Measurements from ENCODE around the gene RGS11.

RGS11 gene

GRCh38 chr16:301950-302349 is 26.2 kb upstream of the RGS11 start:
- DNase-seq (ENCODE audit: insufficient read length, low spot score) = no peak
- FAIRE-seq = no peak
- TF ChIP-seq PAX5 (IDR thresholded peaks at IDR 0.05; ENCODE audit: insufficient read depth, low read length, severe bottlenecking) = no peak
- no peak for TF ChIP-seq TAF1 (IDR thresholded peaks at IDR 0.05; ENCODE audit: low read depth, low read length)
- TF ChIP-seq SPI1 (IDR thresholded peaks at IDR 0.05; ENCODE audit: low read depth, low read length) = no peak
- no peak for TF ChIP-seq POLR2AphosphoS5 (IDR thresholded peaks at IDR 0.05; ENCODE audit: low read depth, low read length)
- TF ChIP-seq POU2F2 (IDR thresholded peaks at IDR 0.05; ENCODE audit: low read depth, low read length) = no peak
- TF ChIP-seq POLR2A (IDR thresholded peaks at IDR 0.05; ENCODE audit: low read depth, low read length) = no peak

GRCh38 chr16:301235-301634 is 25.5 kb upstream of the RGS11 start:
- no peak for DNase-seq (ENCODE audit: insufficient read length, low spot score)
- TF ChIP-seq POU2F2 (IDR thresholded peaks at IDR 0.05; ENCODE audit: low read depth, low read length) (no peak), TAF1 (IDR thresholded peaks at IDR 0.05; ENCODE audit: low read depth, low read length) (no peak), SPI1 (IDR thresholded peaks at IDR 0.05; ENCODE audit: low read depth, low read length) (no peak), PAX5 (IDR thresholded peaks at IDR 0.05; ENCODE audit: insufficient read depth, low read length, severe bottlenecking) (no peak)
- FAIRE-seq = no peak

GRCh38 chr16:297832-298231 is 22.1 kb upstream of the RGS11 start:
- no peak for TF ChIP-seq SPI1 (IDR thresholded peaks at IDR 0.05; ENCODE audit: low read depth, low read length)
- no peak for TF ChIP-seq POLR2AphosphoS5 (IDR thresholded peaks at IDR 0.05; ENCODE audit: low read depth, low read length)
- TF ChIP-seq POLR2A (IDR thresholded peaks at IDR 0.05; ENCODE audit: low read depth, low read length) = no peak
- TF ChIP-seq TAF1 (IDR thresholded peaks at IDR 0.05; ENCODE audit: low read depth, low read length) = no peak
- TF ChIP-seq PAX5 (IDR thresholded peaks at IDR 0.05; ENCODE audit: insufficient read depth, low read length, severe bottlenecking) = no peak
- no peak for TF ChIP-seq POU2F2 (IDR thresholded peaks at IDR 0.05; ENCODE audit: low read depth, low read length)
- DNase-seq (ENCODE audit: insufficient read length, low spot score) = no peak
- no peak for FAIRE-seq

- FAIRE-seq (no peak), DNase-seq (ENCODE audit: insufficient read length, low spot score) (no peak)
- TF ChIP-seq POLR2A (IDR thresholded peaks at IDR 0.05; ENCODE audit: low read depth, low read length) (no peak), POU2F2 (IDR thresholded peaks at IDR 0.05; ENCODE audit: low read depth, low read length) (no peak), TAF1 (IDR thresholded peaks at IDR 0.05; ENCODE audit: low read depth, low read length) (no peak), POLR2AphosphoS5 (IDR thresholded peaks at IDR 0.05; ENCODE audit: low read depth, low read length) (no peak), PAX5 (IDR thresholded peaks at IDR 0.05; ENCODE audit: insufficient read depth, low read length, severe bottlenecking) (no peak), SPI1 (IDR thresholded peaks at IDR 0.05; ENCODE audit: low read depth, low read length) (no peak)
Measured at GRCh38 chr16:296806-297510, 21.2 kb upstream of the RGS11 start.

- DNase-seq (ENCODE audit: insufficient read length, low spot score) (no peak), FAIRE-seq (no peak)
- TF ChIP-seq SPI1 (IDR thresholded peaks at IDR 0.05; ENCODE audit: low read depth, low read length) (no peak), TAF1 (IDR thresholded peaks at IDR 0.05; ENCODE audit: low read depth, low read length) (no peak), POU2F2 (IDR thresholded peaks at IDR 0.05; ENCODE audit: low read depth, low read length) (no peak), POLR2AphosphoS5 (IDR thresholded peaks at IDR 0.05; ENCODE audit: low read depth, low read length) (no peak), POLR2A (IDR thresholded peaks at IDR 0.05; ENCODE audit: low read depth, low read length) (no peak), PAX5 (IDR thresholded peaks at IDR 0.05; ENCODE audit: insufficient read depth, low read length, severe bottlenecking) (no peak)
Measured at GRCh38 chr16:296276-296675, 20.5 kb upstream of the RGS11 start.

GRCh38 chr16:293043-293775 is 17.5 kb upstream of the RGS11 start:
- FAIRE-seq (no peak), DNase-seq (ENCODE audit: insufficient read length, low spot score) (no peak)
- TF ChIP-seq POU2F2 (IDR thresholded peaks at IDR 0.05; ENCODE audit: low read depth, low read length) (no peak), PAX5 (IDR thresholded peaks at IDR 0.05; ENCODE audit: insufficient read depth, low read length, severe bottlenecking) (no peak), POLR2AphosphoS5 (IDR thresholded peaks at IDR 0.05; ENCODE audit: low read depth, low read length) (no peak)

GRCh38 chr16:291539-291938 is 15.8 kb upstream of the RGS11 start:
- DNase-seq (ENCODE audit: insufficient read length, low spot score) (no peak), FAIRE-seq (no peak)
- no peak for TF ChIP-seq POLR2A (IDR thresholded peaks at IDR 0.05; ENCODE audit: low read depth, low read length)
- TF ChIP-seq POLR2AphosphoS5 (IDR thresholded peaks at IDR 0.05; ENCODE audit: low read depth, low read length) = no peak

- DNase-seq (ENCODE audit: insufficient read length, low spot score) = no peak
- TF ChIP-seq TAF1 (IDR thresholded peaks at IDR 0.05; ENCODE audit: low read depth, low read length) (no peak), POLR2AphosphoS5 (IDR thresholded peaks at IDR 0.05; ENCODE audit: low read depth, low read length) (no peak), POU2F2 (IDR thresholded peaks at IDR 0.05; ENCODE audit: low read depth, low read length) (no peak), POLR2A (IDR thresholded peaks at IDR 0.05; ENCODE audit: low read depth, low read length) (no peak), PAX5 (IDR thresholded peaks at IDR 0.05; ENCODE audit: insufficient read depth, low read length, severe bottlenecking) (no peak), SPI1 (IDR thresholded peaks at IDR 0.05; ENCODE audit: low read depth, low read length) (no peak)
- no peak for FAIRE-seq
Measured at GRCh38 chr16:290681-291405, 15.1 kb upstream of the RGS11 start.

- DNase-seq (ENCODE audit: insufficient read length, low spot score) = no peak
- no peak for TF ChIP-seq SPI1 (IDR thresholded peaks at IDR 0.05; ENCODE audit: low read depth, low read length)
- no peak for FAIRE-seq
Measured at GRCh38 chr16:290015-290680, 14.4 kb upstream of the RGS11 start.
